DND-41 (cell line): ENCODE results near the gene XRCC5.

ENCODE experiments used
- CTCF ChIP-seq: IDR thresholded peaks from 2 replicates; pipeline ENCODE4 v1.5.1; 2012; ENCODE audit warnings: borderline replicate concordance, low read length, moderate library complexity, mild to moderate bottlenecking; ENCODE audit not compliant: poor library complexity, severe bottlenecking; ENCODE audit errors: extremely low read depth
- EZH2 ChIP-seq: IDR thresholded peaks from 3 replicates; pipeline ENCODE4 v1.6.1; 2012; ENCODE audit warnings: borderline replicate concordance, low read depth, mild to moderate bottlenecking, moderate library complexity, low read length, inconsistent platforms; ENCODE audit not compliant: severe bottlenecking

GRCh38 chr2:216098421-216099334 lies 10.5 kb upstream of the XRCC5 start:
- no peak for TF ChIP-seq CTCF
- no peak for TF ChIP-seq EZH2
